CD4-positive, alpha-beta T cell treated with Interleukin-2 at 100 ng/mL for 4 hours (primary cell): ENCODE results near the gene BANK1.

Experiments
- DNase-seq: peaks from one replicate; pipeline ENCODE4 v3.0.0-alpha.2; 2020; ENCODE audit warnings: low spot score

Gene BANK1

DNA sequence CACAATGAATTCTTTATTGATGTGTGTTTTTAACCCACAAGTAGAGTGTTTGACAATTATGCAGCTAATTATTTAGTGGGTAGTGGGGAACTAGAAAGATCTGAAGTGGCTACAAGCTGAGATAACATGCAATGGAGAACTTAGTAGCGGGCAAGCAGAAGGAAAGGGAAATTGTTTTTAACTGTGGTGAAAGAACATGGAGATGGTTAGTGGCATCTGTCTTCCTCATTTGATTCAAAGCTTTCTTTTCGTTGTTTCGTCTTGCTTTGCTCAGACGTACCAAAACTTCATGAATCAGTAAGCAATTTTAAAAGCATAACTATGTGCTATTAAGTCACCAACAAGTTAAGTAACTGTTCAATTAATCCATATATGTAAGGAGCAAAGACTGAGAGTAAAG is 169.9 kb downstream of the BANK1 start:
- DNase-seq, result no peak

DNA sequence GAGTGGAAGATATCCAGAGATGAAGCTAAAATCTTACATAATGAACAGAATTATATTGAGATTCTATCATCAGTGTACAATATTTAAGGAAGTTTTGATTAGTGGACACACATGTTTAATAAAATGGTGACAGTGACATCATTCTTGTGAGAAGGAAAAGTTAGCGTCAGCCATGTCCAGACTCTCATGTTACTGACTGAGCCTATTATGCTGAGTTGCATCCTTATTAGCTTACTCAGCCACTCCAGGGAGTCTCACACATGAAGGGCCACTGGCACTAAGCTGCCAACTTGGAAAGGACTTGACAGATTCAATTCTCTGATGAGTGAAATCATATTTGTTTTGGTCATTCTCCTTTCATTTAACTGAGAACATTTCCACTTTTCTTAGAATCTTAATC is 170.6 kb downstream of the BANK1 start:
- DNase-seq, result no peak

DNA sequence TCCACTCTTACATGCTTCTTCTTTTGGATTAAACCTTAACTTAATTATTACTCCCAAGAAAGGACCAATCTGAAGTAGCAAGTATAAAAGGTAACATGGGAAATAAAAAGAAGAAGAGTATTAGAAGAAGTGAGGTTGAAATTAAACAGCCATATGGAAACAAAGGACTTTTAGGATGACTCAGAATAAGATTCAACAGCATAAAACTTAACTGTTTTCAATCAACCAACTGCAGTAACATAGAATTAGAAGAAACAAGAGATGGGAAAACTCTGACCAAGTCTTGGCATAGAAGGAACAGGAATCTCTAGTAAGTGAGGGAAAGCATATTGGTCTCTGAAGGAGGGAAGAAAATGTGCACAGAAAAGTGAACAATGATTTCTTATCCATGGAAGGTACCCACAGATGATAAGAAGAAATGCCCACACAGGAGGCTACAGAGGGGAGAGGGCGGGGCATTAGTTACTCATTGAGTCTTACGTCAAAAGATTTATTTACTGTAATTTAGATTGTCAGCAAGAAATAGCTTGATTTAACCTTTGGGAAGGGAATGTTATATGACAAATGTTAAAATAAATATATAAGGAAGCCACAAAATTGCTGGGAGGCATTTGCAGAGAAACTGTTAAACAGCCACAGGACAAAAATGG is 177.3 kb downstream of the BANK1 start:
- no peak for DNase-seq

DNA sequence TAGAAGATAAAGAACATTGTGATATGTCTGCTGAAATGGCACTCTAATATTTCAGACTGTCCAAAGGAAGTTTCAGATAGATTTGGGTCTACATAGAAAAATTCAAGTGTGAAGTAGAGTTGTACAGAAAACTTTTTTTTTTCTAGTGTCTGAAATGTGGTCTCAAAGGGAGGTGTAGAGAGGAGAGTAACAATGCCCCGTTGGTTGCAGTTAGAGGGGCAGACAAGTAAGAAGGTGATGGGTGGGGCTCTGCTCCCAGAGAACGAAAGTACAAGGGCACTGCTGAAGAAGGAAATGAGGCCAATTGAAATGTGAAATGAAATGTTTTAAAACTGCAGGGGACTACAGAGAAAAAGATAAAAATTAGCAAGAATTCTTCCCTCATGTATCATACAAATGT is 177.8 kb downstream of the BANK1 start:
- DNase-seq, result no peak

DNA sequence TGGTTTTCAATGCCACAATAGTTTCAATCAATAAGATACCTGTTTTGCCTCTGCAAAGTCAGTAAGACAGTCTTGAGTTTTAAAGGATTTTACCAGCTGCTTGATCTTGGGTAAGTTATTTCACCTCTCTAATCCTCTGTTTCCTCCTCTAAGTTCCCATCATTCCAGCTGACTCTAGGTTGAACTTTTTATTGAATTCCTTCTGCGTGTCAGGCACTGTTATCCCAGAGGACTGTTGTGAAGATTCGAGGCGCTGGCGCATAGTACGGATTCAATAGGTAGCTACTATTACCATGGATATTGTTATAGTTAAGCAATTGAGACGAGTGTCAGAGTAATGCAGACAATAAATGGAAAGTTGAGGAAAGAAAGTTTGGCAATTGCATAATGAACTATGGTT is 179.4 kb downstream of the BANK1 start:
- DNase-seq, result no peak

DNA sequence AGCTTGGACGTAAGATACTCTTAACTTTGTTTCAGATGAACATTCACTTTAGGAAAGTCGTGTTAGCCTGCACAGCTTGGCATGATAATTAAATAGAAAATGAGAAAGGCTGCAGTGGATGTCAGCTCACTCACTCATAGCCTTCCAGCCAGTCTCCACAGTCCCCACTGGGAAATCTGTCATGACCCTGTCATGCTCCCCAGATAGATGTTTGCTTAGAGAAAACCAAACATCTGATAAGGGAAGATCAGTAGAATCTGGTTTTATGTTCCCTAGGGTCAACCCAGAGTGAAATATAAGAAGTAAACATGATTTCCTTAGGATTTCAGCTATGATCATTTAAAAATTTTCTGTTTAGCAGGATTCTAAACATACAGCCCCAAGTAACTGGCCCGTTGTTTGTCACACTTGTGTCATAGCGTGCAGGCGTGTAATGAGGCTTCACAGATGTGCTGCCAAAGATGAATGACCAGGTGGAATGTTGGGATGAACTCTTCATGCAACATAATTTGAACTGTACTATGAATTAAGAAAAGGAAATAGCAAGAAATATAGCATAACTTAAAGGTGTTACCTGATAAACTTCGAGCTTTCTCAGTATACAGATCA is 180.1 kb downstream of the BANK1 start:
- DNase-seq, result no peak

DNA sequence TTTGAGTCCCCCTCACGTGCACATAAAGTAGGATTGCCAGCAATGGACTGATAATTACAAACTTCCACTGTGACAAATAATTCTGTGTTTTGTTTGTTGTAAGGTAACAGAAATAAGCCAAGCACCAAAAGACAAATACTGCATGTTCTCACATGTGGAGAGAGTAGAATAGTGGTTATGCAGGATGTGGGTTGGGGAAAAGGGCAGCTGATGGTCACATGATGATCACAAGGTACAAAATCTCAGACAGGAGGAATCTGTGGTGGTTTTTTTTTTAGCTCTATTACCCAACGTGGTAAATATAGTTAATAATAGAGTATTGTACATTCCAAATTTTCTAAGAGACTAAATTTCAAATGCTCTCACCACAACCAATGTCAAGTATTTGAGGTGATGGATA is 182.3 kb downstream of the BANK1 start:
- DNase-seq, result no peak

DNA sequence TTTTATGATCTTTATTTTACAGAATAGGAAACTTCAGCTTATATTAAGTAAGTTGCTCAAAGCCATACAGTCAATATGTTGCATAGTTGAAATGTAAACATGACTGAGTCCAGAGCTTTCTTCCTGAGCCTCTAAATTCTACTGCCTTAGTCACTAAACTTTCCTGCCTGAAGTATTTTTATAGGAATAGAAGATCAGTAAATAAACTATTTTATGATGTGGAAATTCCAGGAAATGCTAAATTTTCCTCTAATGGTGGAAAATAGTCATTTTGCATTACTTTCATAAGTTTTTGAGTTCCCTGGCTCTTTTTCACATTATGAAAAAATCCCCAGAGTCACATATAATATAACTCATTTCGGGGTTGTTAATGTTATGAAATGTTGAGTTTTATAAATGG is 182.8 kb downstream of the BANK1 start:
- no peak for DNase-seq

DNA sequence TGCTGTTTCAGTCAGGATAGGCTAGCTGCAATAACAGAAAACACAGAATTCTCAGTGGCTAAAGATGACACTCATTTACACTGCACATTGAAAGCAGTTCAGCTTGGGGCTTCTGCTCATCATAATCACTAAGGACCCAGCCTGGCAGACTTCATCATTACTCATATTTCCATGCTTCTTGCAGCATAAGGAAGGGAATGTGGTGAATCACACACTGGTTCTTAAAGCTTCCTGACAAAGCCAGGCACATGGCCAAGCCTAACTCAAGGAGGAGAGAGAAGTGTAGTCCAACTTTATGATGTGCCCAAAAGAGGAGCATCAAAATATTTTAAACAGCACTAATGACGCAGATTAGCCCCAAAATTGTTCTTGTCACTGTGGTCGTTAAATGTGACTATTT is 186.5 kb downstream of the BANK1 start:
- DNase-seq, result no peak

DNA sequence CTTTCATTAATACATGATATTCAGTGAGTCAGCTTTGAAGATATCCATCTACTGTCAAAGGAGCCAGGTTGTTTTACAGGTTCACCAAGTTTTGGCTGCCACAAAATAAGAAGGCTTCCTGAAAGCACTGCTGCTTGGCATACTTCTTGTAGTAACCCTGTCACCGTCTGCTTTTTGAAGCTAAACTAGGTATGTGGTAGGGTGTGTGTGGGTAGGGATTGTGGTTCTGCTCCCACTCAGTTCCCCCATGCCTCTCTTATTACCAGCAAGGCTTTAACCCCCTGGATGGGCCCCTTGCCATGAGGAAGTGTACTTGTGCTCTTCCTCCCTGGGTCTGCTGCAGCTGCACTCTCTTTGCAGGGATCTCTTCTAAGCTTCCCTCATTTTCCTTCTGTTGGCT is 191.2 kb downstream of the BANK1 start:
- no peak for DNase-seq

DNA sequence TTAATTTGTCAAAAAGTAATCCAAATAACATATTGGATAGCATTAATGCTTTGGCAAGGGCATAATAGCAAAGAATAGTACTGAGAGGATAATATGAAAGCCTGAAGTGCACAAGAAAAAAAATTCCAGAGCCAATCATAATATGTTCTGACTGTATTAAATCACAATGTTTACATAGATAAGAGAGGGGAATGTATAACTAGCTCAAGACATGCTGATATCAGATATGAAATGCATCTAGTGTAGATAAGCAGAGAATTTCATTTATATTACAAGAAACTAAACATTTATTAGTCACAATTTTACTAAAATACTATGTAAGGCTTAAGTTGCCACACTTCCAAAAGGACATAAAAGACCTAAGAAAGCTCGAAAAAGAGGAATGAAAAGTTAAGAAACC is 193.3 kb downstream of the BANK1 start:
- DNase-seq, result no peak

DNA sequence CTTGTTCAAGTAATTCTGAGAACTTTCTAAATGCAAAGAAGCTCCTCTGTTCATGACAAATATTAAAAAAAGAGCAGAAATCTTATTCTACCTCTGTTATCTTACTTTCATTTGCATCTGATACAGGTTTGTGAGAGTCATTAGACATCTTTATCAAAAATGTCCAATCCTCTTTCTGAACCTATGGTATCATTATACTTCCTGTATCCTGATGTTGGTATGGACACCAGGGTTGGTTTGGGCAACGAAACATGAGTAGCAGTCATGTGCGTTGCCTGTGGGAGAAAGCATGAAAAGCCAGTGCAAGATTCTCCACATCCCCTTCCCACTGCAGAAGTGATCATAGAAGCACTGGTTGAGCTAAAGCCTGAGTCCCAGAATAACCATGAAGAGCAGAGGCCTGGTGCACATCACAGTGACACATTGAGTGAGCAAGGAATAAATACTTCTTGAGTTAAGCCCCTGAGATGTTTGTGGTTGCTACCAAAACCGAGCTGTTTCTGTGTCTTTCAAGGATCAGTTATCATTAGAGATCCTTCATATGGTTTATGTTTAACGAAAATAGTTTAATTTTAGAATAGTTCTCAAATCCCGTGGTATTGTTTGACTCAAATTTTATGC is 197.2 kb downstream of the BANK1 start:
- no peak for DNase-seq

DNA sequence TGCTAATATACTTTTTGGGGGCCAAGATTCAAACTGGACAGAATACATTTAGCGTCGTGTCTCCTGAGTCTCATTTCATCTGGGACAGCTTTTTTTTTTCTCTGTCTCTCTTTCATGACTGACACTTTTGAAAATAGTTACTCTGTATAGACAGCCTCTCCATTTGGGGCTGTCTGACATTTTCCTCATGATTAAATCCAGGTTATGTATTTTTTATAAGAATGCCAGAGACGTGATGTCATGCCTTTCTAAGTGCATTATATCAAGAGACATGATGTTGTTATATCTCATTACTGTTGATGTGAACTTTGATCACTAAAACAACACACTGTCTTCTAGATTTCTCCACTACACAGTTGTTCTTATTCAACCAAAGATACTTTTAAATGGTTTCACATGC is 199.0 kb downstream of the BANK1 start:
- no peak for DNase-seq

DNA sequence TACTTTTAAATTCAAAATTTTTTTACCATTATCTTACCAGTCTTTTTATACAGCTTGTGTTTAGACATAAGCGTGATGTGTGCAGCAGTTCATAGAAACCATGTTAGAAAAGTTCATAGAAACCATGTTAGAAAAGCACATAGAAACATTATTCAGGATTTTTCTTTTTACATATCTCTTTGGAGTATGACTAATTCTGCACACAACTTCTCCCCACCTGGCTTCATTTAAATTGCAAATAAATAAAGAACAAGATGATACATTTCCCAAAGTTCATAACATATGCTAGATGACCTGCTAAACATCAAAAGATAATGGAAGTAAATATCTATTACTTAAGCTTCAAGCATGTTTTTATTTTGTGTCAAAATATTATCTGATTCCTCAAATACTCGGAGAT is 201.9 kb downstream of the BANK1 start:
- DNase-seq, result no peak

DNA sequence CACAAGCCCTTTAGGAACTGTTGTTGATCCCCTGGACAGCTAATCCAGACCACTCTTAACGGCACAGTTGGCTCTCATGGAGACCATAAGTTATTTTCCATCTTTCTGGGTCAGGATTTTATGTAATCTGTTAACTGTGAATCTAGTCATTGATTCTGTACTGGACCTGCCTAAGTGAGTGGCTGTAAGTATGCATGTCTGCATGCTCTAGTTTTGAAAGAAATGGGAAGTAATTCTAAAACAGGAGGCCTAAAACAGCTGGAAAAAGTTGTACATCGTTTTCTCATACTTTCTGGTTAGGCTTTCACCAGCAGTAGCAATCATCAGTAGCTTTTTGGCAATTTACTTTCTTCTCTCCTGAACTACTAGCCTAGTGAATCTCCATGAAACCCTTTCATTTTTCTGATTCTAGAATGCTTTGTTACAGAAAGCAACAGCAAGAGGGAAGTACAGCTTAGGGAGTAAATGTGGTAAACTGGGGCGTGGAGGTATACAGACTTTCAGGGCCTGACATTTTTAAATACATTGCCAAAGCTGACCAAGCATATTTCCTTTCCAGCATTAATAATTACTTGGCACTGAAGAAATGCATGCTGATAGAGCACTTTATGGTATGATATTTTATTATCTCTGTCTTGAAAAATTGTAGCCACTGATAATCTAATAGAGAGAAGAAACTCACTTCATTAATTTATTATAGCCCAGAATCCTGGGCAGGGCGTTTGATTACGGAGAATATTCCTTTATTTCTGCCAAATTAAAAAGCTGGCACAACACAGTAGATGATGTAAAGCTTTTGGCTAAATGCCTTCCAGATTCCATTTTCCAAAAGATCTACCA is 202.7 kb downstream of the BANK1 start:
- no peak for DNase-seq

DNA sequence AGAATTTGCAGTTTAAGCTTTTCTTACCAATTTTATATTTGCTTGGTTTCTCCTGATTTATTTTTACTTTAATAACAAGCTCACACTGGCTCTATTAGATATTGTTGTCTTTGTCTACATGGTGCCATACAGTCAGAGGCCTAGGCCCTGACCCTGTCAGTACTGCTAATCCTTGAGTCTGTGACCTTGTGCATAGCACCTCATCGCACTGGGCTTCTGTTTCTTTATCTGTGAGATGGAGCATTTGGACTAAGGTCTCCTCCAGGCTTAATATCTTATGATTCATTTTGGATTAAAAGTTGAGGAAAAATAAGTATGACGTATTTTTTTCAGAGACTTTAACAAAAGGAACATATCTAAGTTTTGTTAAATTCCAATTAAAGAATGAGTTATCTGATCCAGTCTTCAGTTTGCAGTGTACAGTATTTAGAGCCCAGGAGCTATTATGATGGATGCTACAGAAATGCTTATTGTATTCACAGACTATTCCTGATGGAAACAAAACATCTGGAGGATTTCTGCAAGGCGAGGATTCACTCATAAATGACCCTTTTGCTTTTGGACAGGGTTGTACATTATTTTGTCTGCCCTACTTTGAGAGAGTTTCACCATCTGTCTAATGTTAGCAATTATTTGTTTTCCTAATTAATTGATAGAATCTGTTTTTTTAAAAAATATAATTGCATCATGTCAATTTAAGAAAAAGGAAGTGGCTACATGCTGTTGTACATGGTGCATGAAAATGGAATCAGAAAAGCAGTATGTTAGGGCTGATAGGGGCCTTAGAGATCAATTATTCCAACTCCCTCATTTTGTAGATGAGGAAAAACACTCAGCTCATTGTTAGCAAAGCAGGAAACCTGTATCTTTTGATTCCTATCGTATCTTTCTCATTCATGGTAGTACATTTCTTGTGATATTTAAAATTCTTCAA is 203.6 kb downstream of the BANK1 start:
- DNase-seq, result no peak

DNA sequence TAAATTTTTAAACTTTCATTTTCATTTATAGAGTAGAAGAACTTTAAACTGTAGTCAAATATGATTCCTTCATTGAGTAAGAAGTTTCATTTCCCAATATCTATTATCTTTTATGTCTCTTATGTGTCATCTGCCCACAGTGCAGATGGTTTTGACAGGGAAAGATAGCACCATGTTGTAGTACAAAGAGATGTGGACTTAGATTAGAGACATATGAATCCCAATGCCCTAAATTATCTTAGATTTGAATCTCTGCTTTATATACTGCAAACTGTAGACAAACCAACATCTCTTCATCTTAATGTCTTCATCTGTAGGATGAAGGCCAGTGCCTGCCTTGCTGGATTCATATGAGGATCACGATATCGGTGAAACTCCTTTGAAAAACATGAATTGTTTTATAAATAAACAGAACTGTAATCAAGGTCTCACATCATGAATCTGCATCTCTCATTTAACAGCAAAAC is 217.5 kb downstream of the BANK1 start:
- DNase-seq, result no peak

DNA sequence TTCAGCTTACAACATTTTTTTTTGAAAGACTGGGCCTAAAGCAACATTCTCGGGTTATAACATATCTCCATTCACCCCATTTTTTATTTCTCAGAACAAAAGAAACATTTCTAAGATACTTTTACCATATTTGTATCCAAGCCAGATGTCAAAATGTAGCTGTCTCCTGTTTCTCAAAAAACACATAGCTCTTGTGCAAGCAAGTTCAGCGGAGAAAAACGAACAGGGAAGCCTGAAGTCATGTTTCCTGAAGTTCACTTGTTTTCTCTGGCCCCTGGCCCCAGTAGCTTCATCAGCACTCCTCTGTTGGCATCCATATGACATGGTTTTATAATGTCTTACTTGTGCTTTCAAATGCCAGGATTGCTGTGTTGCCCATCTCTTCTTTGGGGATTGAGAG is 218.2 kb downstream of the BANK1 start:
- no peak for DNase-seq

DNA sequence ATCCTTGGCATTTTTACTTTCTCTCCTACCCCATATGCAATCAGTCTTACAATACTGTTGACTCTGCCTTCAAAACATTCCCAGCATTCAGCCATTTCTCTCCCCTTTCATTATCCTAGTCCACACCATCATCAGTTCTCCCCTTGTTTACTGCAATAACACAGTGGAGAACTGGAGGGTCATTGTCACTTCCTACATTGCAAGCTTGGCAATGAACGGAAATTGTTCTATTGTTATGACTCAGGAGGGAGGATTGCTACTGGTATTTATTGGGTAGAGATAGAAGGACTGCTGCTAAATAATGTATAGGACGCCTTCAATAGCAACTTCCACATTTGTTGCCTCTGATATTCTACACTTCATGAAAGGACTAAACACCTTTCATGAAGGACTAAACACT is 231.8 kb downstream of the BANK1 start:
- no peak for DNase-seq

DNA sequence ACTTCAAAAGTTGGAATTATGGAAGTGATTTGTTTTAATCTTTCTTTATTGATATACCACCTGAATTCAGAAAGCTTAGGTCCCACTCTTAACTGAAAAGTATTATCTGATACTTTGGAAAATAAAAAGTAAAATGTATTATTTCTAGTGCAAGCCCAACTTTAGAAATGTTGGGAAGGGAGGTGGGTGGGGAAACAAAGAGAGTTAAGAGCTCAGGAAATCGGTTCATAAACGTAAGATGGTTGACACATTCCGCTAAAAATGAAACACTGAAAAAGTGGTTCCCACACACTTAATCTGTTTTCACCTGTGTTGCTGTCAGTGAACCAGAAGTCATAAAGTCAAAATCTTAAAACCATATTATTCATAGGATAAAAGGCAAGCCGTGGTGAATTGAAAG is 237.4 kb downstream of the BANK1 start:
- DNase-seq, result no peak

DNA sequence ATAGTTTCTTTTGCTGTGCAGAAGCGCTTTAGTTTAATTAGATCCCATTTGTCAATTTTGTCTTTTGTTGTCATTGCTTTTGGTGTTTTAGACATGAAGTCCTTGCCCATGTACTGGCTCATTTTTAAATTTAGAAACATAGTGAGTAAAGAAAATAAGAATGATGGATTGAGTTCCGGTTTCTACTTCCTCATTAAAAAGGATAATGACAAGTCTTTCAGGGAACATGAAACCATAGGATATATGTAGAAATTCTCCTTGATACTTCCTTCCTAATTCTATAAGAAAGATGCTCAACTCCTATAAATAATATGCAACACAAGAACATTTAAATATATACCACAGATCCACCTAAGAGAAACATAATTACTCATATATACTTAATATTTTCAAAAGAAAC is 240.9 kb downstream of the BANK1 start:
- no peak for DNase-seq

DNA sequence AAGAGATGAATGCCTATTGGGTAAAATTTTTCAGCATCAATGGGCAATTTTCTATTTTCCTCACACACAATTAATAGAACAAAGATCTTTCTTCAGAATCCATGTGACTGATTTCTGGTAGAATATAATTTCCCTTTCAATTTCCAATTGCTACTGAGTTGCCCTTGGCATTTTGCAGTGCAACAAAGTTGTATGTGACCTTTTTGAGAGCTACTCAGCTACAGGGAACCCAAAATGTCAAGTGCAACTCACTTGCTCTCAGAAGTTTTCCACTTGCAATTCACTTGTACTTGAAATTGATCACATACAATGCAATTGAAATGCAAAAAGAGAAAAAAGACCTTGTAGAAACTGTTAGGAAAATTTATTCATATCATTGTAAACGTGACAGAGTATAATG is 245.5 kb downstream of the BANK1 start:
- DNase-seq, result no peak
